IMR-90 (cell line): ENCODE results near the gene CSPG5. TPM values are rescaled to one million over a fixed set of nuclear protein-coding genes. Genes with fewer than 3 reads are reported as not detected.

Experiments
- ATAC-seq: fragments of 200-7000 bp; cut with Tn5 transposase; 2 replicates; pipeline ENCODE4 v1.9.1; 2020; ENCODE audit warnings: low read depth, mild to moderate bottlenecking, moderate library complexity
- BruUV-seq: library from RNA; stranded (reverse); fragments of 400-500 nt; replicated peaks from 2 replicates; lab custom pipeline; 2021; lab: Mats Ljungman, UMichigan
- CTCF ChIA-PET: fragments of 300-600 bp; formaldehyde crosslinking; extraction: SDS; loops from one replicate; lab custom pipeline; 2021; ENCODE audit warnings: antibody characterized with exemption; lab: Yijun Ruan, JAX
- POLR2A ChIA-PET: fragments of 300-600 bp; sonication (Branson Sonifier 250); formaldehyde crosslinking; loops from one replicate; lab custom pipeline; 2022; ENCODE audit warnings: antibody characterized with exemption; ENCODE audit not compliant: unreplicated experiment; lab: Charles Lee
- DNase-seq: peaks from one replicate; pipeline ENCODE4 v3.0.0; 2013
- H2AFZ ChIP-seq: replicated peaks from 2 replicates; pipeline ENCODE3; 2013; ENCODE audit warnings: low read length, mild to moderate bottlenecking; ENCODE audit not compliant: poor library complexity
- H2AK5ac ChIP-seq: 2 replicates; pipeline ENCODE4 v1.6.1; 2013; ENCODE audit warnings: low read depth, low read length, inconsistent platforms
- H2AK9ac ChIP-seq: replicated peaks from 2 replicates; pipeline ENCODE3; 2013; ENCODE audit warnings: mild to moderate bottlenecking, low read depth, low read length, moderate library complexity; ENCODE audit not compliant: poor library complexity
- H2BK120ac ChIP-seq: 2 replicates; pipeline ENCODE4 v1.6.1; 2013; ENCODE audit warnings: low read depth, low read length, inconsistent platforms
- H2BK15ac ChIP-seq: 3 replicates; pipeline ENCODE4 v1.6.1; 2013; ENCODE audit warnings: low read depth, low read length, inconsistent platforms
- H2BK20ac ChIP-seq: 2 replicates; pipeline ENCODE4 v1.6.1; 2013; ENCODE audit warnings: low read depth, mild to moderate bottlenecking, inconsistent platforms, low read length, moderate library complexity
- H2BK5ac ChIP-seq: 2 replicates; pipeline ENCODE4 v1.6.1; 2013; ENCODE audit warnings: mild to moderate bottlenecking, low read depth, low read length, inconsistent platforms; ENCODE audit not compliant: poor library complexity, severe bottlenecking
- H3K14ac ChIP-seq: replicated peaks from 2 replicates; pipeline ENCODE4 v1.6.1; 2013; ENCODE audit warnings: low read depth, low read length, inconsistent platforms
- H3K18ac ChIP-seq: 2 replicates; pipeline ENCODE4 v1.6.1; 2013; ENCODE audit warnings: low read depth, low read length, control low read depth
- H3K23ac ChIP-seq: 2 replicates; pipeline ENCODE4 v1.6.1; 2013; ENCODE audit warnings: low read depth, low read length, inconsistent platforms
- H3K27ac ChIP-seq: 2 replicates; pipeline ENCODE4 v1.5.1; 2013; ENCODE audit warnings: mild to moderate bottlenecking, control low read depth, low read length; ENCODE audit not compliant: insufficient read depth
- H3K27me3 ChIP-seq: 2 replicates; pipeline ENCODE4 v1.6.1; 2013; ENCODE audit warnings: low read length; ENCODE audit not compliant: control insufficient read depth, insufficient read depth
- H3K36me3 ChIP-seq: 2 replicates; pipeline ENCODE4 v1.6.1; 2013; ENCODE audit warnings: low read length, mixed read lengths; ENCODE audit not compliant: control insufficient read depth, insufficient read depth
- H3K4ac ChIP-seq: 2 replicates; pipeline ENCODE4 v1.6.1; 2013; ENCODE audit warnings: low read depth, low read length, inconsistent platforms
- H3K4me1 ChIP-seq: 2 replicates; pipeline ENCODE4 v1.6.1; 2013; ENCODE audit warnings: low read length, mixed read lengths; ENCODE audit not compliant: control insufficient read depth, insufficient read depth
- H3K4me2 ChIP-seq: 2 replicates; pipeline ENCODE4 v1.6.1; 2013; ENCODE audit warnings: low read depth, mild to moderate bottlenecking, control low read depth, low read length, moderate library complexity
- H3K4me3 ChIP-seq: 2 replicates; pipeline ENCODE4 v1.5.1; 2013; ENCODE audit warnings: low read depth, mild to moderate bottlenecking, control low read depth, low read length, moderate library complexity; ENCODE audit not compliant: insufficient read depth
- H3K56ac ChIP-seq: 2 replicates; pipeline ENCODE4 v1.6.1; 2013; ENCODE audit warnings: low read length, inconsistent platforms; ENCODE audit not compliant: insufficient read depth; ENCODE audit errors: extremely low read depth
- H3K79me1 ChIP-seq, 2 experiments: 2 replicates each; pipeline ENCODE4 v1.6.1; 2013; ENCODE audit warnings: low read length in 2 of 2, inconsistent platforms in 1 of 2, low read depth in 1 of 2
- H3K9ac ChIP-seq: 2 replicates; pipeline ENCODE4 v1.6.1; 2013; ENCODE audit warnings: low read depth, low read length, control low read depth
- H3K9me1 ChIP-seq: 2 replicates; pipeline ENCODE4 v1.6.1; 2013; ENCODE audit warnings: low read length, inconsistent platforms; ENCODE audit not compliant: insufficient read depth
- H3K9me3 ChIP-seq: 2 replicates; pipeline ENCODE4 v1.6.1; 2013; ENCODE audit warnings: low read length; ENCODE audit not compliant: control insufficient read depth, insufficient read depth
- H4K20me1 ChIP-seq: 2 replicates; pipeline ENCODE4 v1.6.1; 2013; ENCODE audit warnings: low read length, inconsistent platforms; ENCODE audit not compliant: insufficient read depth
- H4K5ac ChIP-seq: 2 replicates; pipeline ENCODE4 v1.6.1; 2013; ENCODE audit warnings: mild to moderate bottlenecking, low read depth, low read length, control low read depth
- H4K8ac ChIP-seq, 2 experiments: 2 replicates each; pipeline ENCODE4 v1.6.1; 2013; ENCODE audit warnings: low read depth in 2 of 2, low read length in 2 of 2, control low read depth in 1 of 2, inconsistent platforms in 1 of 2
- H4K91ac ChIP-seq: 2 replicates; pipeline ENCODE4 v1.6.1; 2013; ENCODE audit warnings: low read depth, low read length, inconsistent platforms; ENCODE audit not compliant: insufficient read depth
- BHLHE40 ChIP-seq: fragments of 150-350 bp; IDR thresholded peaks from 2 replicates; pipeline ENCODE4 v1.6.1; 2016; ENCODE audit warnings: mild to moderate bottlenecking, low read depth, low read length
- CHD1 ChIP-seq: IDR thresholded peaks from 2 replicates; pipeline ENCODE4 v1.6.1; 2012; ENCODE audit warnings: low read depth, low read length, improper control_type of control experiment
- CTCF ChIP-seq: conservative IDR thresholded peaks from 2 replicates; pipeline ENCODE4 v1.5.1; 2012; ENCODE audit warnings: mild to moderate bottlenecking, low read depth, low read length, improper control_type of control experiment
- ELK1 ChIP-seq: fragments of 150-350 bp; IDR thresholded peaks from 2 replicates; pipeline ENCODE4 v1.6.1; 2016; ENCODE audit warnings: low read depth, mild to moderate bottlenecking, low read length, moderate library complexity, borderline replicate concordance
- MAZ ChIP-seq: IDR thresholded peaks from 2 replicates; pipeline ENCODE4 v1.6.1; 2012; ENCODE audit warnings: low read depth, mild to moderate bottlenecking, low read length, improper control_type of control experiment, moderate library complexity, borderline replicate concordance
- NFE2L2 ChIP-seq: fragments of 150-350 bp; IDR thresholded peaks from 2 replicates; pipeline ENCODE4 v1.6.1; 2016; ENCODE audit warnings: low read depth, mild to moderate bottlenecking, low read length
- POLR2A ChIP-seq: IDR thresholded peaks from 2 replicates; pipeline ENCODE4 v1.6.1; 2012; ENCODE audit warnings: mild to moderate bottlenecking, low read depth, low read length
- RAD21 ChIP-seq: IDR thresholded peaks from 2 replicates; pipeline ENCODE4 v1.6.1; 2012; ENCODE audit warnings: low read length, improper control_type of control experiment
- RCOR1 ChIP-seq: IDR thresholded peaks from 2 replicates; pipeline ENCODE4 v1.6.1; 2012; ENCODE audit warnings: mild to moderate bottlenecking, low read length, improper control_type of control experiment; ENCODE audit not compliant: insufficient replicate concordance
- WGBS, 2 experiments: methylation state at CpG; one replicate each; pipeline versions ENCODE4 v1.1.5 to v1.1.7; 2013; ENCODE audit warnings: missing lambda C conversion rate in 2 of 2; ENCODE audit not compliant: insufficient read length in 1 of 2; ENCODE audit errors: extremely low coverage in 2 of 2; 5-methylcytosine and 5-hydroxymethylcytosine counted together
- dilution Hi-C: fragments of 300-500 bp; cut with HindIII; formaldehyde crosslinking; loops from one replicate; pipeline ENCODE4 v1.14.3; 2018; ENCODE audit warnings: low sequenced_read_pairs; ENCODE audit not compliant: unreplicated experiment
- in situ Hi-C: fragments of 300-500 bp; cut with MboI; formaldehyde crosslinking; loops from 3 replicates; pipeline ENCODE4 v1.14.3; 2019; ENCODE audit warnings: low sequenced_read_pairs, inconsistent platforms, mixed read lengths
- intact Hi-C: fragments of 100-400 bp; cut with micrococcal nuclease; formaldehyde crosslinking; loops from 2 replicates; pipeline ENCODE4 v1.10.0; 2022
- polyA plus RNA-seq, 3 experiments: library from polyadenylated mRNA; depleted of rRNA; stranded (reverse); fragments of >200 nt; gene quantifications; 2 replicates each; pipeline ENCODE4 v1.2.3, GENCODE V29; 2012; ENCODE audit warnings: low replicate concordance in 1 of 3
- total RNA-seq: library from RNA; depleted of rRNA; stranded (reverse); fragments of >200 nt; gene quantifications from 2 replicates; pipeline ENCODE4 v1.2.3, GENCODE V29; 2012

The CSPG5 gene
- total and polyA plus RNA-seq, 2 of the 4 experiments (the other 2 are of a cell fraction): under 0.01 to 0.10 TPM

GRCh38 chr3:47601281-47601680 is 22.6 kb upstream of the CSPG5 start:
- intact Hi-C loops (no loop called here), in situ Hi-C loops (no loop called here), dilution Hi-C loops (no loop called here)
- Histone ChIP-seq H3K14ac (no peak overlapping the region), H3K4me1 (peaks cover 2% of the 10 kb centered on the region; the same call in 1 of the 2 replicates), H4K91ac (no peak overlapping the region), H2AK9ac (no peak overlapping the region), H2BK15ac (no peak overlapping the region), H3K79me1 (peaks cover 12 to 32% of the 10 kb centered on the region in 2 experiments), H4K8ac (no peak overlapping the region), H3K23ac (no peak overlapping the region), H2BK5ac (no peak overlapping the region), H3K4ac (no peak overlapping the region), H2AFZ (no peak overlapping the region), H3K36me3 (peaks cover 16% of the 10 kb centered on the region), H3K4me3 (no peak overlapping the region), H2BK120ac (no peak overlapping the region), H3K56ac (no peak overlapping the region), H2AK5ac (no peak overlapping the region), H3K4me2 (no peak overlapping the region), H4K20me1 (peaks cover 12% of the 10 kb centered on the region), H3K9me3 (no peaks in the 10 kb centered on the region), H2BK20ac (no peak overlapping the region), H3K27me3 (no peaks in the 10 kb centered on the region), H3K27ac (no peak overlapping the region), H4K5ac (no peak overlapping the region), H3K9ac (no peak overlapping the region), H3K9me1 (peaks cover 11% of the 10 kb centered on the region), H3K18ac (no peak overlapping the region)
- WGBS, 2 experiments: no CpG with 5 or more reads among the region's 3 CpGs
- DNase-seq (no peak), ATAC-seq (no peak)
- CTCF ChIA-PET: no interaction called here
- TF ChIP-seq RCOR1: no peak
- TF ChIP-seq CHD1: no peak
- TF ChIP-seq BHLHE40: no peak
- TF ChIP-seq CTCF: no peak
- no peak for TF ChIP-seq POLR2A
- TF ChIP-seq NFE2L2: no peak
- TF ChIP-seq RAD21: no peak
- no peak for TF ChIP-seq ELK1
- TF ChIP-seq MAZ: no peak
- BruUV-seq: no TSS peak
- POLR2A ChIA-PET: interaction anchor here (0.5 kb wide), 1 partner anchor 167 kb away, joined by 3 read pairs; no protein-coding TSS in a partner anchor
